GM23338 (cell line): ENCODE data around the gene NTPCR.

Source experiments
- CREB1 ChIP-seq: fragments of 250-450 bp; sonication (Bioruptor Pico); IDR thresholded peaks from 2 replicates; pipeline ENCODE4 v1.5.0; 2020; ENCODE audit warnings: low read depth, mild to moderate bottlenecking, moderate library complexity
- CTCF ChIP-seq, 2 experiments: fragments of 200-600 bp in 1 of 2; sonication (generic) in 1 of 2; conservative IDR thresholded peaks; 2 replicates each; pipeline versions ENCODE4 v1.5.1 to v1.6.1; 2016 to 2017; ENCODE audit warnings: antibody characterized with exemption in 2 of 2, low read depth in 2 of 2, mild to moderate bottlenecking in 2 of 2, moderate library complexity in 1 of 2
- EZH2 ChIP-seq: fragments of 200-600 bp; sonication (generic); IDR thresholded peaks from one replicate; pipeline ENCODE4 v1.8.0; 2017; ENCODE audit warnings: antibody characterized with exemption, mild to moderate bottlenecking, low read depth; ENCODE audit not compliant: unreplicated experiment
- EZH2phosphoT487 ChIP-seq: fragments of 200-600 bp; sonication (generic); IDR thresholded peaks from one replicate; pipeline ENCODE4 v1.8.1; 2018; ENCODE audit warnings: antibody characterized with exemption; ENCODE audit not compliant: unreplicated experiment
- JUNB ChIP-seq: IDR thresholded peaks from one replicate; pipeline ENCODE4 v1.6.1; 2016; ENCODE audit warnings: antibody characterized with exemption; ENCODE audit not compliant: unreplicated experiment
- POLR2AphosphoS5 ChIP-seq: IDR thresholded peaks from 2 replicates; pipeline ENCODE4 v1.6.1; 2016; ENCODE audit warnings: antibody characterized with exemption, low read depth
- REST ChIP-seq: IDR thresholded peaks from one replicate; pipeline ENCODE4 v1.6.1; 2018; ENCODE audit warnings: antibody characterized with exemption; ENCODE audit not compliant: unreplicated experiment
- STAT1 ChIP-seq: IDR thresholded peaks from one replicate; pipeline ENCODE4 v1.6.1; 2016; ENCODE audit warnings: antibody characterized with exemption; ENCODE audit not compliant: unreplicated experiment
- ZNF331 ChIP-seq: fragments of 250-450 bp; sonication (Bioruptor Pico); IDR thresholded peaks from 2 replicates; pipeline ENCODE4 v1.5.0; 2020; ENCODE audit warnings: low read depth, mild to moderate bottlenecking, moderate library complexity
- TF ChIP-seq, protein P1 (sequence below): IDR thresholded peaks from 2 replicates; pipeline ENCODE4 v1.6.1; 2016; ENCODE audit warnings: antibody characterized with exemption

DNA sequence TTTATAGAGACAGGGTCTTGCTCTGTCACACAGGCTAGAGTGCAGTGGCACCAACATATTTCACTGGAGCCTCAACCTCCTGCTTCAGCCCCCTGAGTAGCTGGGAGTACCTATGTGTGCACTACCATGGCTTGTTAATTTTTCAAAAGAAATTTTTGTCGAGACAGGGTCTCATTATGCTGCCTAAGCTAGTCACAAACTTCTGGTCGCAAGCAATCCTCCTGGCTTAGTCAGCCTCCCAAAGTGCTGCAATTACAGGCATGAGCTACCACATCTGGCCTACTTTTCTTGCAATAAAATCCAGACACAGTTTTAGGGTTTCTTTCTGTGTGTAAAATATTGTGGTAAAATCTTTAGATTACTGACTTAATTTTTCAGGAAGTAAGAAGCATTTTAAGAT lies 27.9 kb upstream of the NTPCR start:
- TF ChIP-seq CTCF (conservative IDR thresholded peaks at IDR 0.05; ENCODE audit: low read depth in 2 of 2) (no peak), JUNB (no peak), CREB1 (CRISPR knock-in tag) (no peak), REST (no peak), POLR2AphosphoS5 (no peak), EZH2 (no peak), EZH2phosphoT487 (no peak), STAT1 (no peak), ZNF331 (CRISPR knock-in tag) (no peak)
- TF ChIP-seq, protein P1, sequence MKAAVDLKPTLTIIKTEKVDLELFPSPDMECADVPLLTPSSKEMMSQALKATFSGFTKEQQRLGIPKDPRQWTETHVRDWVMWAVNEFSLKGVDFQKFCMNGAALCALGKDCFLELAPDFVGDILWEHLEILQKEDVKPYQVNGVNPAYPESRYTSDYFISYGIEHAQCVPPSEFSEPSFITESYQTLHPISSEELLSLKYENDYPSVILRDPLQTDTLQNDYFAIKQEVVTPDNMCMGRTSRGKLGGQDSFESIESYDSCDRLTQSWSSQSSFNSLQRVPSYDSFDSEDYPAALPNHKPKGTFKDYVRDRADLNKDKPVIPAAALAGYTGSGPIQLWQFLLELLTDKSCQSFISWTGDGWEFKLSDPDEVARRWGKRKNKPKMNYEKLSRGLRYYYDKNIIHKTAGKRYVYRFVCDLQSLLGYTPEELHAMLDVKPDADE, result no peak
